ENCODE measurements around the gene ESF1. TPM values are rescaled to one million over a fixed set of nuclear protein-coding genes. Genes with fewer than 3 reads are reported as not detected.
A peak's percentile ranks its signal among the peaks of the same experiment; 100 is the strongest.

ESF1 gene
- total and polyA plus RNA-seq, 9 of the 15 experiments (the other 6 are each of a cell fraction or from before 2014, with no cell fraction given), result 7.0 to 30.4 (median 18.6) TPM

GRCh38 chr20:13784893-13785715 lies at the start of gene ESF1, which contains the start of gene NDUFAF5 (continued):
- TF ChIP-seq, protein P1, sequence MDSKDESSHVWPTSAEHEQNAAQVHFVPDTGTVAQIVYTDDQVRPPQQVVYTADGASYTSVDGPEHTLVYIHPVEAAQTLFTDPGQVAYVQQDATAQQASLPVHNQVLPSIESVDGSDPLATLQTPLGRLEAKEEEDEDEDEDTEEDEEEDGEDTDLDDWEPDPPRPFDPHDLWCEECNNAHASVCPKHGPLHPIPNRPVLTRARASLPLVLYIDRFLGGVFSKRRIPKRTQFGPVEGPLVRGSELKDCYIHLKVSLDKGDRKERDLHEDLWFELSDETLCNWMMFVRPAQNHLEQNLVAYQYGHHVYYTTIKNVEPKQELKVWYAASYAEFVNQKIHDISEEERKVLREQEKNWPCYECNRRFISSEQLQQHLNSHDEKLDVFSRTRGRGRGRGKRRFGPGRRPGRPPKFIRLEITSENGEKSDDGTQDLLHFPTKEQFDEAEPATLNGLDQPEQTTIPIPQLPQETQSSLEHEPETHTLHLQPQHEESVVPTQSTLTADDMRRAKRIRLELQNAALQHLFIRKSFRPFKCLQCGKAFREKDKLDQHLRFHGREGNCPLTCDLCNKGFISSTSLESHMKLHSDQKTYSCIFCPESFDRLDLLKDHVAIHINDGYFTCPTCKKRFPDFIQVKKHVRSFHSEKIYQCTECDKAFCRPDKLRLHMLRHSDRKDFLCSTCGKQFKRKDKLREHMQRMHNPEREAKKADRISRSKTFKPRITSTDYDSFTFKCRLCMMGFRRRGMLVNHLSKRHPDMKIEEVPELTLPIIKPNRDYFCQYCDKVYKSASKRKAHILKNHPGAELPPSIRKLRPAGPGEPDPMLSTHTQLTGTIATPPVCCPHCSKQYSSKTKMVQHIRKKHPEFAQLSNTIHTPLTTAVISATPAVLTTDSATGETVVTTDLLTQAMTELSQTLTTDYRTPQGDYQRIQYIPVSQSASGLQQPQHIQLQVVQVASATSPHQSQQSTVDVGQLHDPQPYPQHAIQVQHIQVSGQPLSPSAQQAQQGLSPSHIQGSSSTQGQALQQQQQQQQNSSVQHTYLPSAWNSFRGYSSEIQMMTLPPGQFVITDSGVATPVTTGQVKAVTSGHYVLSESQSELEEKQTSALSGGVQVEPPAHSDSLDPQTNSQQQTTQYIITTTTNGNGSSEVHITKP (IDR thresholded peaks at IDR 0.05; ENCODE audit: partially characterized antibody), result no peak
- no peak for TF ChIP-seq ZNF77 (CRISPR knock-in tag; IDR thresholded peaks at IDR 0.05)
- no peak for TF ChIP-seq FOXK1 (CRISPR knock-in tag; IDR thresholded peaks at IDR 0.05; ENCODE audit: borderline replicate concordance)
- no peak for TF ChIP-seq TFE3 (CRISPR knock-in tag; IDR thresholded peaks at IDR 0.05)
- 0 out of 2 replicates have a peak, but pooled peaks have one; percentile 32 for TF ChIP-seq MBD2 (IDR thresholded peaks at IDR 0.05; ENCODE audit: borderline replicate concordance, low read depth)
- 0 out of 2 replicates have a peak, but pooled peaks have one; percentile 26 for TF ChIP-seq REST (IDR thresholded peaks at IDR 0.05; ENCODE audit: borderline replicate concordance)
- TF ChIP-seq REST (CRISPR knock-in tag; IDR thresholded peaks at IDR 0.05; ENCODE audit: low read depth), result no peak
- TF ChIP-seq, protein P2, sequence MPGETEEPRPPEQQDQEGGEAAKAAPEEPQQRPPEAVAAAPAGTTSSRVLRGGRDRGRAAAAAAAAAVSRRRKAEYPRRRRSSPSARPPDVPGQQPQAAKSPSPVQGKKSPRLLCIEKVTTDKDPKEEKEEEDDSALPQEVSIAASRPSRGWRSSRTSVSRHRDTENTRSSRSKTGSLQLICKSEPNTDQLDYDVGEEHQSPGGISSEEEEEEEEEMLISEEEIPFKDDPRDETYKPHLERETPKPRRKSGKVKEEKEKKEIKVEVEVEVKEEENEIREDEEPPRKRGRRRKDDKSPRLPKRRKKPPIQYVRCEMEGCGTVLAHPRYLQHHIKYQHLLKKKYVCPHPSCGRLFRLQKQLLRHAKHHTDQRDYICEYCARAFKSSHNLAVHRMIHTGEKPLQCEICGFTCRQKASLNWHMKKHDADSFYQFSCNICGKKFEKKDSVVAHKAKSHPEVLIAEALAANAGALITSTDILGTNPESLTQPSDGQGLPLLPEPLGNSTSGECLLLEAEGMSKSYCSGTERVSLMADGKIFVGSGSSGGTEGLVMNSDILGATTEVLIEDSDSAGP (CRISPR knock-in tag; IDR thresholded peaks at IDR 0.05), result no peak
- no peak for TF ChIP-seq MEF2A (IDR thresholded peaks at IDR 0.05; ENCODE audit: control insufficient read depth, low read depth, low read length)
- TF ChIP-seq POU5F1 (IDR thresholded peaks at IDR 0.05; ENCODE audit: borderline replicate concordance, low read depth, low read length, partially characterized antibody), result peak; percentile 93
- peak; percentile 67; the same call in 1 of the 2 replicates for TF ChIP-seq ZBTB7A (IDR thresholded peaks at IDR 0.05; ENCODE audit: borderline replicate concordance, control insufficient read depth, low read depth, low read length)

Measured in K562 (cell line).